Body of pancreas (tissue), 4 donors: ENCODE results near the gene PPIE. TPM values are rescaled to one million over a fixed set of nuclear protein-coding genes. Genes with fewer than 3 reads are reported as not detected.

Experiments used
- ATAC-seq: fragments of 150-250 bp; one replicate; pipeline ENCODE4 v1.9.1; 2016
- DNase-seq, 4 donors: peaks; one replicate each; pipeline ENCODE4 v3.0.0-alpha.2; 2019
- H3K27ac ChIP-seq, 4 donors: fragments of 200-600 bp; sonication (generic); 1 replicate in 3 of 4; 2 replicates in 1 of 4; pipeline versions ENCODE4 v1.5.1 to v1.6.1; 2016 to 2019; ENCODE audit warnings: mild to moderate bottlenecking in 1 of 4, mixed read lengths in 1 of 4, moderate library complexity in 1 of 4
- H3K27me3 ChIP-seq, 2 donors: fragments of 200-600 bp; sonication (generic); one replicate each; pipeline ENCODE4 v1.6.0; 2016; ENCODE audit warnings: mild to moderate bottlenecking in 1 of 2
- H3K36me3 ChIP-seq, 2 donors: fragments of 200-600 bp; sonication (generic); replicated peaks in 1 of 2; 2 replicates each; pipeline ENCODE4 v1.5.1; 2016; ENCODE audit warnings: low read depth in 2 of 2; ENCODE audit not compliant: insufficient read depth in 1 of 2
- H3K4me1 ChIP-seq: fragments of 200-600 bp; sonication (generic); one replicate; pipeline ENCODE4 v1.6.0; 2016
- H3K4me3 ChIP-seq, 2 donors: fragments of 200-600 bp; sonication (generic); 1 replicate in 1 of 2; 2 replicates in 1 of 2; pipeline ENCODE4 v1.5.1; 2016 to 2019
- H3K9me3 ChIP-seq, 3 donors: fragments of 200-600 bp; sonication (generic); 1 replicate in 2 of 3; 2 replicates in 1 of 3; pipeline ENCODE4 v1.5.1; 2016
- POLR2A ChIP-seq, 3 donors: fragments of 450-650 bp; IDR thresholded peaks; one replicate each; pipeline ENCODE4 v1.6.1; 2016; ENCODE audit warnings: antibody characterized with exemption in 3 of 3, mild to moderate bottlenecking in 2 of 3
- WGBS, 2 donors: methylation state at CpG; one replicate each; pipeline ENCODE4 v1.1.5; 2017; 5-methylcytosine and 5-hydroxymethylcytosine counted together
- intact Hi-C: fragments of 100-400 bp; cut with DNase I; formaldehyde crosslinking; loops from one replicate; pipeline ENCODE4 v1.15.1; 2023
- total RNA-seq, 2 donors: library from RNA; depleted of rRNA; stranded (reverse); fragments of >200 nt; gene quantifications; one replicate each; pipeline ENCODE4 v1.1.0, GENCODE V29; 2016
- TF ChIP-seq, protein P1 (sequence below), 7 experiments: fragments of 450-650 bp in 4 of 7; fragments of 200-600 bp in 3 of 7; sonication (generic) in 3 of 7; IDR thresholded peaks; one replicate each; pipeline ENCODE4 v1.5.1; 2016 to 2019; ENCODE audit warnings: antibody characterized with exemption in 7 of 7

PPIE gene
- total RNA-seq, 2 donors from 2014 or later = 25.9 to 33.6 TPM

DNA sequence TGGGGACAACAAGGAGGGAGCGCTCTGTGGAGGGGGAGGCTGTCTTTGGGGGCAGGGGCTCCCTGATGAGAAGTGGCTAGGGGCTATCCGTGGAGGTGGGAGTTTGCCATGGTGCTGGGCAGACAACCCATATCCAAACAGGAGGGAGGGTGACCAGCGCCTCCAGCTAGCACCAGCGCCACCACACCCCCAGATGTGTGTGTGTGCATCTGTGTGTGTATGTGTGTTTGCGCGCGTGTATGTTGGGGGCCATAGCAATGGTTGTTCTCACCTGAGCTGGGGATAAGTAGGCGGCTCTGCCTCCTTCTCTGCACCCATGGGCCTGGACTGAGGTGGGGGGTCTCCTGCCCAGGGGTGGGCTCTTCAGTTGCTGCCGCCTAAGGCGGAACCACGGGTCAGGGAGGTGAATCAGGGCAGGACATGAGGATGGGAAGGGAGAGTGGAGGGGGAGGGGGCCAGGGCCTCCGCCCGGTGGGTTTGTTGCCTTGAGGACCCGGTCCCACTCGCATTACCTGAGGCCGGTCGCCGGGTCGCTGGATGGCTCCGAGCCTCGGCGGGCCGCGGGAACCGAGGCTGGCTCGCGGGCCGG, 47.8 kb upstream of the PPIE start:
- WGBS, 2 donors = 17 to 30% methylated on average over 17 to 28 of the region's 28 CpGs
- Histone ChIP-seq H3K27ac (no peak overlapping the region), H3K27me3 (no peaks in the 10 kb centered on the region), H3K36me3 (no peaks in the 10 kb centered on the region), H3K9me3 (no peaks in the 10 kb centered on the region), H3K4me1 (peaks cover 29% of the 10 kb centered on the region), H3K4me3 (no peak overlapping the region)
- peak in 1 of 3 donors; percentile 65 for TF ChIP-seq POLR2A (IDR thresholded peaks at IDR 0.05)
- TF ChIP-seq, protein P1, sequence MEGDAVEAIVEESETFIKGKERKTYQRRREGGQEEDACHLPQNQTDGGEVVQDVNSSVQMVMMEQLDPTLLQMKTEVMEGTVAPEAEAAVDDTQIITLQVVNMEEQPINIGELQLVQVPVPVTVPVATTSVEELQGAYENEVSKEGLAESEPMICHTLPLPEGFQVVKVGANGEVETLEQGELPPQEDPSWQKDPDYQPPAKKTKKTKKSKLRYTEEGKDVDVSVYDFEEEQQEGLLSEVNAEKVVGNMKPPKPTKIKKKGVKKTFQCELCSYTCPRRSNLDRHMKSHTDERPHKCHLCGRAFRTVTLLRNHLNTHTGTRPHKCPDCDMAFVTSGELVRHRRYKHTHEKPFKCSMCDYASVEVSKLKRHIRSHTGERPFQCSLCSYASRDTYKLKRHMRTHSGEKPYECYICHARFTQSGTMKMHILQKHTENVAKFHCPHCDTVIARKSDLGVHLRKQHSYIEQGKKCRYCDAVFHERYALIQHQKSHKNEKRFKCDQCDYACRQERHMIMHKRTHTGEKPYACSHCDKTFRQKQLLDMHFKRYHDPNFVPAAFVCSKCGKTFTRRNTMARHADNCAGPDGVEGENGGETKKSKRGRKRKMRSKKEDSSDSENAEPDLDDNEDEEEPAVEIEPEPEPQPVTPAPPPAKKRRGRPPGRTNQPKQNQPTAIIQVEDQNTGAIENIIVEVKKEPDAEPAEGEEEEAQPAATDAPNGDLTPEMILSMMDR (IDR thresholded peaks at IDR 0.05) = no peak
- intact Hi-C loops = no loop called here
- DNase-seq (no peak), ATAC-seq (no peak)

DNA sequence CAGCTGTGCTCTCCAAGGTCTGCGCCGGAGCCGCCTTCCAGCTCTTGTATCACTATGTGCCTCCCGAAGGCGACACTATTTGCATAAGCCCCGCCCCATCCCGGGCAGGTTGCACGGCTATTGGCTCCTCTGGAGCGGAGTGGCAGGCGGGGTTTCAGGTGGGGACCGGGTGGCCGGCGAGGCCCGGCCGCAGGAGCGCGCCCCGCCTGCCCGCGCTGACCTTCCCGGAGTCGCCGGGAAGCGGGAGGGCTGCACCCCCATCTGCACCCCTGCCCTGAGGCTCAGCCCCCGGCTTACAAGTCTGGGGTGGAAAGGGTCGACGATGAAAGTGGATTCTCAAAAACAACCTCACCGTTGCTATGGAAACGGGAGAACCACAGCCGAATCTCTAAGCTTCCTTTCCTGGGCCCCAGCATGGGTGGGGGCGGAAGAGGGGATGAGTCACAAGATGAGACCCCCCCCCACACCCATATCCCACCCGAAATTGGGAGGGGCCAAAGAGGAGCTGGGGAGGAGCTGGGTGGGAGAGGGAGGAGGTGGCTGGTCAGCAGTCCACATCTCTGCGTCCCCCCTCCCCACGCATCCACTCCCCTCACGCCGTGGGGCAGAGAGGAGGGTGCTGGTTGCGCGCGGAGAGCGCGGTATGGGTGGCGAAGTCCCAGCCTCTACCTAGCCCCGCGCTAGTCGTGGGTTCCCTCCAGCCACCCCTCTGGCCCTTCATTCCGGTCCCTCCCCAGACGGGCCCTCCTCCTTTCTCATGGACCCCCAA, 47.1 kb upstream of the PPIE start, which contains the start of gene HPCAL4:
HPCAL4 (minus strand) TSS at position 51 of the 769 bp plus-strand sequence. CDS start 6,830 bp downstream, outside the sequence.
- Histone ChIP-seq H3K4me1 (peaks cover 29% of the 10 kb centered on the region), H3K4me3 (no peak within 1 kb of the TSS), H3K9me3 (no peaks in the 10 kb centered on the region), H3K27me3 (no peaks in the 10 kb centered on the region), H3K36me3 (no peaks in the 10 kb centered on the region), H3K27ac (no peak within 1 kb of the TSS)
- DNase-seq (peak; percentile 96 to 98 (median 98)), ATAC-seq (peak; percentile 99)
- TF ChIP-seq POLR2A (IDR thresholded peaks at IDR 0.05) = peak; percentile 7 to 68 (median 60)
- TF ChIP-seq, protein P1 (IDR thresholded peaks at IDR 0.05) = no peak
- intact Hi-C loops = no loop called here
- 0 to 3% methylated on average over 9 to 47 of the region's 47 CpGs for WGBS, 2 donors

DNA sequence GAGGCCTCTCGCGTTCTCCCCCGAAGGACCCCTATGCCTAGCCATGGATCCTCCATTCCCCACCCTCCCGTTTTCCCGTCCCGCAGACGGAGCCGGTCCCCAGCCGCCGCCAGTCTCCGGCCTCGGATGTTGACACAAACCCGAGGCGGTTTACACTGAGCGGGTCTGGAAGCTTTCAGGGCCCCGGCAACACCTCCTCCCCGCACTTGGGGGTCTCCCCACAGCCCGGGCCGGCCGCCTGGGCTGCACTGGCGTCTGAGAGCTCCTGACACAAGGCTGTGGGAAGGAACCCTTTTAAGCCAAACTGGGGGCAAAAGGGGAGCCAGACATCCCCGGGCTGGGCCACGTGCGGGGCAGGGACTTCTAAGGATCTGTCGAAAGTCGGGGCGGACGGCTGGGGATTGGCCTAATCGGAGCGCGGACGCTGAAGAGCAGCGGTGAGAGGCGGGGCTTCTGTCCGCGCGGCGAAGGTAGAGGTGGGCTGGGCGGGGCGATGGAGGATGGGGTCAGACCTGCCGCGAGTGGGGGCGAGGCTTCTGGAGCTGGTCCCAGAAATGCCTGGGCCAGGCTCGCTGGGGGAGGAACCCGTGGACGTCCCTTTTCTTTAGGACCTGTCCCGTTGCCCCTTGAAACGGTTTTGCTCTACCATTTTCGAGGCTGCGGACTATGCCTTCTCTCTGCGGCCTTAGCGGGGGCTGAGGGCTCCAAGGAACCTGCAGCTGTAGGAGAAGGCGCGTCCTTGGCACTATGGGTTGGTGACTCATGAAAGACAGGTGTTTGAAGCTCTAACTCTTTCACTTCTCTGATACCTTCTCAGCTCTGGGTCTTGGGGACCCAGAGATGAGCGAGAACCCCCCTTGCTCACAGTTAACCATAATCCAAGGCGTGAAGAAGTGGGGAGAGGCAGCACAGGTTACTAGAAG, 46.3 kb upstream of the PPIE start:
- H3K9me3 ChIP-seq = no peaks in the 10 kb centered on the region
- H3K27me3 ChIP-seq = no peaks in the 10 kb centered on the region
- peak; percentile 13 to 47 (median 35) for DNase-seq
- H3K4me3 ChIP-seq = no peak overlapping the region
- WGBS, 2 donors = 24 to 26% methylated on average over 33 to 56 of the region's 56 CpGs
- ATAC-seq = peak; percentile 3
- TF ChIP-seq, protein P1 (IDR thresholded peaks at IDR 0.05) = no peak
- no peak for TF ChIP-seq POLR2A (IDR thresholded peaks at IDR 0.05)
- no peaks in the 10 kb centered on the region for H3K36me3 ChIP-seq
- peaks cover 29% of the 10 kb centered on the region for H3K4me1 ChIP-seq
- intact Hi-C loops = no loop called here
- no peak overlapping the region for H3K27ac ChIP-seq

DNA sequence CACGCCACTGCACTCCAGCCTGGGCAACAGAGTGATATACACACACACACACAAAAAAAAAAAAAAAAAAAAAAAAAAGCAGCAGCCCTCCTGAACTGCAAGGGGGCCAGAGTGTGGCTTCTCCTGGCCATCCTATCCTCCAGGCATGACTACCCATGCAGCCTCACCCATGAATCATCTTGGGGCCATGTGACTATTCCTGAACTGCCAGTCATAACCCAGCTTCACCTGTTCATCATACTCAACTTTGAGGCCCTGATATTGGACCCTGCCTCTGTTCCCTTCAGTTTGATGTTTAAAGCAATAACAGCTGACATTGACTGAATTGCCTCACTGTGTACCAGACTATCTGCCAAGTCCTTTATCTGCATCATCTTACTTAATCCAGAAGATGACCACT, 44.7 kb upstream of the PPIE start:
- DNase-seq = no peak
- Histone ChIP-seq H3K9me3 (no peaks in the 10 kb centered on the region), H3K36me3 (no peaks in the 10 kb centered on the region), H3K4me3 (no peak overlapping the region), H3K27ac (no peak overlapping the region), H3K4me1 (peaks cover 29% of the 10 kb centered on the region), H3K27me3 (no peaks in the 10 kb centered on the region)
- TF ChIP-seq, protein P1 (IDR thresholded peaks at IDR 0.05) = no peak
- TF ChIP-seq POLR2A (IDR thresholded peaks at IDR 0.05) = no peak
- intact Hi-C loops = no loop called here
- WGBS, 2 donors = 100% methylated on average over 1 of the region's 1 CpG
- ATAC-seq = no peak
